ENCODE results near the gene METTL15. TPM values are rescaled to one million over a fixed set of nuclear protein-coding genes. Genes with fewer than 3 reads are reported as not detected.

Gene METTL15
- total RNA-seq, 1 donor = 24.6 TPM

DNA sequence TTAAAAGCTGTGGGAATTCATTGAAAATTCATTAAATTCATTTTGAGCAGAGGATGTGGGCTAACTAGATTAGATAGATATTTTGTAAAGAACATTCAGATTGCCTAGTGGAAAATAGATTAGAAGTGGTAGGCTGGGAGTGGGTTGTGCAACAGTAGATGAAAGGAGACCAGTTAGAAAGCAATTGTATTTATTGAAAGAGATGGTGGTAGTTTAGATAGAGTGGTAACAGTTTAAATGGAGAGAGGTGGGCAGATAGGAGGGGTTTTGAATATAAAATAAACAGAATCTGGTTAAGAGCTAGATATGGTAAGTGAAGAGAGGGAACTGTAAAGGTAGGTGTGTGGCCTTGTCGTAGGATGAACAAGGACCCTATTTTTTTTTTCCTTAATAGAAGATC lies 34.5 kb downstream of the METTL15 start:
- DNase-seq (ENCODE audit: low read depth) = no peak
- TF ChIP-seq, protein P1, sequence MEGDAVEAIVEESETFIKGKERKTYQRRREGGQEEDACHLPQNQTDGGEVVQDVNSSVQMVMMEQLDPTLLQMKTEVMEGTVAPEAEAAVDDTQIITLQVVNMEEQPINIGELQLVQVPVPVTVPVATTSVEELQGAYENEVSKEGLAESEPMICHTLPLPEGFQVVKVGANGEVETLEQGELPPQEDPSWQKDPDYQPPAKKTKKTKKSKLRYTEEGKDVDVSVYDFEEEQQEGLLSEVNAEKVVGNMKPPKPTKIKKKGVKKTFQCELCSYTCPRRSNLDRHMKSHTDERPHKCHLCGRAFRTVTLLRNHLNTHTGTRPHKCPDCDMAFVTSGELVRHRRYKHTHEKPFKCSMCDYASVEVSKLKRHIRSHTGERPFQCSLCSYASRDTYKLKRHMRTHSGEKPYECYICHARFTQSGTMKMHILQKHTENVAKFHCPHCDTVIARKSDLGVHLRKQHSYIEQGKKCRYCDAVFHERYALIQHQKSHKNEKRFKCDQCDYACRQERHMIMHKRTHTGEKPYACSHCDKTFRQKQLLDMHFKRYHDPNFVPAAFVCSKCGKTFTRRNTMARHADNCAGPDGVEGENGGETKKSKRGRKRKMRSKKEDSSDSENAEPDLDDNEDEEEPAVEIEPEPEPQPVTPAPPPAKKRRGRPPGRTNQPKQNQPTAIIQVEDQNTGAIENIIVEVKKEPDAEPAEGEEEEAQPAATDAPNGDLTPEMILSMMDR (IDR thresholded peaks at IDR 0.05; ENCODE audit: insufficient read depth, low read length) = no peak
- H3K4me3 ChIP-seq (ENCODE audit: low read depth, low read length) = no peak overlapping the region

DNA sequence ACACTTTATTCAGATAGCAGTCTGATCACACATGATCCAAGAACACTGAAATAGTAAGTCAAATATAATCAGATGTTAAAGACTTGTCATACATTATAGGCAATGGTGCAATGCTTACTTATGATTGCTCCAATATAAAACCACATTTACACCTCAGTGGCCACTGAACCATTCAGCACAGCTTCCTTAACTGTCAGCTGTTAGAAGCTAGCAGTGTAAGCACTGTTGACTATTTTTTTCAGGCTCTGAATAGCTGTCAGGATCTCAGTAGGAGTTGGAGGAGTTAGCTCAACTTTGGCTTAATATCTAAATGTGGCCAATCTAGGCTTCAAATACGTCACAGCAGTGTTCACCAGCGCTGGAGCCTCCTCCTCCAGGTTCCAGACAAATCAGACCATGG lies 36.6 kb downstream of the METTL15 start:
- TF ChIP-seq, protein P1 (IDR thresholded peaks at IDR 0.05; ENCODE audit: insufficient read depth, low read length) = no peak
- H3K4me3 ChIP-seq (ENCODE audit: low read depth, low read length) = no peak overlapping the region
- DNase-seq (ENCODE audit: low read depth) = peak; percentile 5

DNA sequence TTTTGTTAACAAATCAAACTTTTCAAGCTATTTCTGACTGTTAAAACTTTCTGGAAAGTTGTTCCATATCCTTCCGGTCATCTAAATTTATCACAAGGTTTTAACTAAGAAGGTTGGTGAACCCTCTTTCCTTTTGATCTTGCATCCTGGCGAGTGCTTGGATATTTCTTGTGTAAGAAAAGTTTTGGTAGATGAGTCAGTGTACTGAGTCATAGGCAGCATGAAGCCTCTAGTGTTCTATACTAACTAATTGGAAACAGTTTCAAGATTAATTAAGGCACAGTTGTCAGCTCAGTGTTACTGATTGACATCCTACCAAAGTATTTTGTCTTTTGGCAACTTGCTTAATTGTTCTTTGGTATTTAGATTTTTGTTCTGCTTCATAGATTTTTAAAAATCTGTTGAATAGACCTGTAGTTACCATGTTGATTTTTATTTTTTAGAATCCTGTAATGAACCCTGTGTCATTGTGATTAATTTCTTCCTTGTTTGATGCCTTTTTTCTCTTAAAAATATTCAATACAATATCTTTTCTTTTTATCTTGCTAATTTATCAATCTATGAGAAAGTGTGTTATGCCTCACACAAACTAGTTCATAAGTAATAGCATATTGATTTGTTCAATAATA lies 38.0 kb downstream of the METTL15 start:
- peak; percentile 88 for DNase-seq (ENCODE audit: low read depth)
- TF ChIP-seq, protein P1 (IDR thresholded peaks at IDR 0.05; ENCODE audit: insufficient read depth, low read length) = no peak
- no peak overlapping the region for H3K4me3 ChIP-seq (ENCODE audit: low read depth, low read length)

DNA sequence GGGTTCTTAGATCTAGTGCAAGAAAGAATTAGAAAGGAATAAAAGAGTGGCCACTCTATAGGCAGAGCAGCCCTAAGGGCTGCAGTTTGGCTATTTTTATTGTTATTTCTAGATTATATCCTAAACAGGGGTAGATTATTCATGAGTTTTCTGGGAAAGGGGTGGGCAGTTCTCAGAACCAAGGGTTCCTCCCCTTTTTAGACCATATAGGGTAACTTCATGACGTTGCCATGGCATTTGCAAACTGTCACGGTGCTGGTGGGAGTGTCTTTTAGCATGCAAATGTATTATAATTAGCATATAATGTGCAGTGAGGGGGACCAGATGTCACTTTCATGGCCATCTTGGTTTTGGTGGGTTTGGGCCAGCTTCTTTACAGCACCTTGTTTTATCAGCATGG lies 44.6 kb downstream of the METTL15 start:
- TF ChIP-seq, protein P1 (IDR thresholded peaks at IDR 0.05; ENCODE audit: insufficient read depth, low read length) = no peak
- DNase-seq (ENCODE audit: low read depth) = no peak
- no peak overlapping the region for H3K4me3 ChIP-seq (ENCODE audit: low read depth, low read length)

DNA sequence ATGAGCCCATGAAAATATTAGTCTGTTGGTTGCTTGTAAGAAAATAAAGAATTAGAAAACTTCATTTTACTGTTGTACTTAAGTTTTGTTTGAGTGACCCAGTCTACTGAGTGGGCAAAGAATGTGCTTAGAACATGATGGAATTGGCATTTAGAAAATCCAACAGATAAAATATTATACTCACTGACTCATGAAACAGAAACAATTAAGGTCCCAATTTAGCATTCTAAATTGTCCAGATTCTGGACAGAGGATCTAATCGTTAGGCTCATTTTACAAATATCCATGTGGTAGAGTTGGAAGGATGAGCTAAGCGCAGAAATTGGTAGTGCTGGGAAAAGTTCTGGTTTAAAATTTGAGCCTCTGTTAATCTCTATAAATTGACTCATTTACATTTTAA lies 45.4 kb downstream of the METTL15 start:
- TF ChIP-seq, protein P1 (IDR thresholded peaks at IDR 0.05; ENCODE audit: insufficient read depth, low read length) = no peak
- DNase-seq (ENCODE audit: low read depth) = no peak
- no peak overlapping the region for H3K4me3 ChIP-seq (ENCODE audit: low read depth, low read length)

DNA sequence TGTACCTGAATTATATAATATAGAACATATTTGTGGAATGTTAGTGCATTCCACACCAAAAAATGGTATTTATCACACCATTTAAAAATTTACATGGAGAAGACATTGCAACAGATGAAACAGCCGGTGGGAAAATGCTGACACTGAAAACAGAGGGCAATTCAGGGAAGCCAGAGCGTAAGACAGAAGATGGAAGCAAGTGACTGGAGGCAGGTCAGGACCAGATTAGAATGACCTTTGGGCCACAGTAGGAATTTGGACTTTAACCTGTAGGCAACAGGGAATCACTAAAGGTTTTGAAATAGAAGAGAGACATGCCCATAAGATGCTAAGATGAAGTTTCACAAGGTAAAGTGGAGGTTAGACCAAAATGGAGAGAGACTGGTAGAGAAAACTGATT lies 60.5 kb downstream of the METTL15 start:
- H3K4me3 ChIP-seq (ENCODE audit: low read depth, low read length) = no peak overlapping the region
- TF ChIP-seq, protein P1 (IDR thresholded peaks at IDR 0.05; ENCODE audit: insufficient read depth, low read length) = no peak

DNA sequence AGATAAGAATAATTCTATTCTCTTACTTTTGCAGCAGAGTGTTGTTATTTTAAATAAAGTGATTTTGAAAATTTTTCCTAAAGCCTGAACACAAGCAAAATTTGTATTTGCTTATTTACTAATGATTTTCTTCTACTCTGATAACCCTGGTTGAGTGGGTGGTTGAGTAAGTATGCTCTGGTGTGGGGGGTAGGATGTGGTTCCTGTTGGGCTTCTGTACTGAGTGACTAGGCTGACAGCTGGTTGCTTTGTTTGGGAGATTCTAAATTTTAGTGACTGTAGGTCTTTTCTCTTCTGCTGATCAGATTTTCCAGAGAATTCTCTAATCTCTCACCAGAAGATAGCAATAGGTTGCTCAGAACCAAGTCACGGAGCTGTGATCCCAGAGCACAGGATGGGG lies 61.6 kb downstream of the METTL15 start:
- TF ChIP-seq, protein P1 (IDR thresholded peaks at IDR 0.05; ENCODE audit: insufficient read depth, low read length) = no peak
- H3K4me3 ChIP-seq (ENCODE audit: low read depth, low read length) = no peak overlapping the region
- DNase-seq (ENCODE audit: low read depth) = peak; percentile 7

More for the DNA sequence above, 60.5 kb downstream of the METTL15 start:
- no peak for DNase-seq (ENCODE audit: low read depth)

Measured in fibroblast of the aortic adventitia (primary cell).